ENCODE results near the gene ATF3.

The ATF3 gene

DNA sequence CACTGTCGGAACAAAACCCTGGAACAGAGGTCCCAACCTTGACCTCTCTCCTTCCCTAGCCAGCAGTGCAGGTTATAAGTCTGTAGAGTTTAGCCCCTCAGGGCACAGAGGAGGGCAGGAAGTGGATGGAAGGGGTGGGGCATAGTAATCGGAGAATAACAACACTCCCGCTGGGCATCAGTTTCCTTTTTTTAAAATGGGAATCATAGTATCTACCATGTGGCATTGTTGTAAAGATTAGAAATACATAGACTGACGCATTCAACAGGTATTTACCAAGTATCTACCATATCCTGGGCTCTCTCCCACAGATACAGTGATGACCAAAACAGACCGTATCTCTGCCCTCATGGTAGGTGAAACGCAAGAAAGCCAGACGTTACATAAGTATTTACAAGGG, 24.9 kb upstream of the ATF3 start:
- ATAC-seq (ENCODE audit: insufficient read depth, low read depth) (no peak), DNase-seq (no peak)
- H3K27ac ChIP-seq (ENCODE audit: low read length) = no peak overlapping the region
- H3K9ac ChIP-seq (ENCODE audit: low read depth, low read length) = no peak overlapping the region
- no peaks in the 10 kb centered on the region for H3K79me2 ChIP-seq (ENCODE audit: insufficient read depth, low read length)
- no peak overlapping the region for H2AFZ ChIP-seq (ENCODE audit: low read depth, low read length)
- peaks cover 16% of the 10 kb centered on the region for H3K27me3 ChIP-seq (ENCODE audit: insufficient read depth, low read length, poor library complexity)
- no peaks in the 10 kb centered on the region for H3K4me1 ChIP-seq (ENCODE audit: insufficient read depth, low read length)
- no peak for TF ChIP-seq EZH2 (IDR thresholded peaks at IDR 0.05; ENCODE audit: borderline replicate concordance, low read depth, low read length, severe bottlenecking)
- TF ChIP-seq, protein P1, sequence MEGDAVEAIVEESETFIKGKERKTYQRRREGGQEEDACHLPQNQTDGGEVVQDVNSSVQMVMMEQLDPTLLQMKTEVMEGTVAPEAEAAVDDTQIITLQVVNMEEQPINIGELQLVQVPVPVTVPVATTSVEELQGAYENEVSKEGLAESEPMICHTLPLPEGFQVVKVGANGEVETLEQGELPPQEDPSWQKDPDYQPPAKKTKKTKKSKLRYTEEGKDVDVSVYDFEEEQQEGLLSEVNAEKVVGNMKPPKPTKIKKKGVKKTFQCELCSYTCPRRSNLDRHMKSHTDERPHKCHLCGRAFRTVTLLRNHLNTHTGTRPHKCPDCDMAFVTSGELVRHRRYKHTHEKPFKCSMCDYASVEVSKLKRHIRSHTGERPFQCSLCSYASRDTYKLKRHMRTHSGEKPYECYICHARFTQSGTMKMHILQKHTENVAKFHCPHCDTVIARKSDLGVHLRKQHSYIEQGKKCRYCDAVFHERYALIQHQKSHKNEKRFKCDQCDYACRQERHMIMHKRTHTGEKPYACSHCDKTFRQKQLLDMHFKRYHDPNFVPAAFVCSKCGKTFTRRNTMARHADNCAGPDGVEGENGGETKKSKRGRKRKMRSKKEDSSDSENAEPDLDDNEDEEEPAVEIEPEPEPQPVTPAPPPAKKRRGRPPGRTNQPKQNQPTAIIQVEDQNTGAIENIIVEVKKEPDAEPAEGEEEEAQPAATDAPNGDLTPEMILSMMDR (IDR thresholded peaks at IDR 0.05; ENCODE audit: borderline replicate concordance, extremely low read depth, low read length, poor library complexity, severe bottlenecking) = no peak
- no peaks in the 10 kb centered on the region for H3K9me3 ChIP-seq (ENCODE audit: insufficient read depth, low read length, severe bottlenecking)
- H3K4me3 ChIP-seq (ENCODE audit: low read depth in 1 of 2, low read length in 2 of 2) = no peak overlapping the region
- H4K20me1 ChIP-seq (ENCODE audit: insufficient read depth, low read length) = no peaks in the 10 kb centered on the region
- no peak overlapping the region for H3K4me2 ChIP-seq (ENCODE audit: insufficient read depth, low read length)
- no peaks in the 10 kb centered on the region for H3K36me3 ChIP-seq (ENCODE audit: insufficient read depth, low read length)

DNA sequence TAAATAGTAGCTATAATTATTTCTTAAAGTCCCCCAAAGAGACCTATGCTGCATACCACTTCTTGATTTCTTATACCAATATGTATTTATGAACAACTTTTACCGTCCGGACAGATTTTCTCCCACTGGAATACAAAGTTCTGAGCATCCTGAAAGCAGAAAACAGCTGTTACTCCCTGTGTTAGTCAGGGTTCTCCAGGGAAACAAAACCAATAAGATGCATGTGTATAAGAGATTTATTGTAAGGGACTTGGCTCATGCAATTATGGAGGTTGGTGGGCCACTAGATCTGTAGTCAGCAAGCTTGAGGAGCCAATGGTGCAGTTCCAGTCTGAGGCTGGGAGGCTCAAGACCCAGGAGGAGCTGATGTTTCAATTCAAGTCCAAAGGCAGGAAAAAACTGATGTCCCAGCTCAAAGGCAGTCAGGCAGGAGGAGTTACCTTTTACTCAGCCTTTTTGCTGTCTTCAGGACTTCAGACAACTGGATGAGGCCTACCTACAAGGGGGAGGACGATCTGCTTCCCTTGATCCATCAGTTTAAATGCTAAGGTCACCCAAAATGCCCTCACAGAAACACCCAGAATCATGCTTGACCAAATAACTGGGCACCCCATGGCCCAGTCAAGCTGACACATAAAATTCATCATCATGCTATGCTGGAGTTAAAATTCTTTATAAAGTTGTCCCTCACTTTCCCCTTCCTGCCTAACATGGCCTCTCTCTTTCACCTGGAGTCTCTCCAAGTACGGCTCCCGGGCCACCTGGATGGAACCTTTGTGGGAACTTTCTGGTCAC, 24.3 kb upstream of the ATF3 start:
- Histone ChIP-seq H3K79me2 (ENCODE audit: insufficient read depth, low read length) (no peaks in the 10 kb centered on the region), H3K27ac (ENCODE audit: low read length) (no peak overlapping the region), H3K4me1 (ENCODE audit: insufficient read depth, low read length) (no peaks in the 10 kb centered on the region), H3K4me2 (ENCODE audit: insufficient read depth, low read length) (no peak overlapping the region), H2AFZ (ENCODE audit: low read depth, low read length) (no peak overlapping the region), H3K4me3 (ENCODE audit: low read depth in 1 of 2, low read length in 2 of 2) (no peak overlapping the region), H3K9me3 (ENCODE audit: insufficient read depth, low read length, severe bottlenecking) (no peaks in the 10 kb centered on the region), H4K20me1 (ENCODE audit: insufficient read depth, low read length) (no peaks in the 10 kb centered on the region), H3K9ac (ENCODE audit: low read depth, low read length) (no peak overlapping the region), H3K36me3 (ENCODE audit: insufficient read depth, low read length) (no peaks in the 10 kb centered on the region), H3K27me3 (ENCODE audit: insufficient read depth, low read length, poor library complexity) (peaks cover 16% of the 10 kb centered on the region)
- DNase-seq = no peak
- no peak for ATAC-seq (ENCODE audit: insufficient read depth, low read depth)
- no peak for TF ChIP-seq EZH2 (IDR thresholded peaks at IDR 0.05; ENCODE audit: borderline replicate concordance, low read depth, low read length, severe bottlenecking)
- TF ChIP-seq, protein P1 (IDR thresholded peaks at IDR 0.05; ENCODE audit: borderline replicate concordance, extremely low read depth, low read length, poor library complexity, severe bottlenecking) = no peak

DNA sequence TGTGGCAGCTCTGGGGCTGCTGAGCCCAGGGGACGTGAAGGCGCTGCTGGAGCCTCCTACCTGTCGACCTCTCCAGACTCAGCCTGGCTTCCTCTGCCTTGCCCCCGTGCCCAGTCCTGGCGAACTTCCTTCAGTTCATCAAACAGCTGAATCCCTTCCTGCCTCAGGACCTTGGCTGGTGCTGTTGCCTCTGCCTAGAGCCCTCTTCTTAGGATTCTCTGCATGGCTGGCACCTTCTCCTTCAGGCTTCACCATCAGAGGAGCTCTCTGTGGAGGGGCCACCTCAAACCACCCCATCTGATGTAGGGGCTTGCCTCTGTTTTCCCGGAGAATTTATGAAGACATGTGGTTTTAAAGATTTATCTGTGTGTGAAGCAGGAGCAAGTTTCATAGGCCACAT, 23.4 kb upstream of the ATF3 start:
- Histone ChIP-seq H3K36me3 (ENCODE audit: insufficient read depth, low read length) (no peaks in the 10 kb centered on the region), H3K4me2 (ENCODE audit: insufficient read depth, low read length) (no peak overlapping the region), H3K9ac (ENCODE audit: low read depth, low read length) (no peak overlapping the region), H3K79me2 (ENCODE audit: insufficient read depth, low read length) (no peaks in the 10 kb centered on the region), H3K9me3 (ENCODE audit: insufficient read depth, low read length, severe bottlenecking) (no peaks in the 10 kb centered on the region), H4K20me1 (ENCODE audit: insufficient read depth, low read length) (no peaks in the 10 kb centered on the region), H3K4me1 (ENCODE audit: insufficient read depth, low read length) (no peaks in the 10 kb centered on the region), H3K4me3 (ENCODE audit: low read depth in 1 of 2, low read length in 2 of 2) (no peak overlapping the region), H3K27me3 (ENCODE audit: insufficient read depth, low read length, poor library complexity) (peaks cover 16% of the 10 kb centered on the region), H2AFZ (ENCODE audit: low read depth, low read length) (no peak overlapping the region), H3K27ac (ENCODE audit: low read length) (no peak overlapping the region)
- TF ChIP-seq, protein P1 (IDR thresholded peaks at IDR 0.05; ENCODE audit: borderline replicate concordance, extremely low read depth, low read length, poor library complexity, severe bottlenecking) = no peak
- TF ChIP-seq EZH2 (IDR thresholded peaks at IDR 0.05; ENCODE audit: borderline replicate concordance, low read depth, low read length, severe bottlenecking) = no peak
- no peak for DNase-seq
- no peak for ATAC-seq (ENCODE audit: insufficient read depth, low read depth)
